ENCODE measurements around the gene ELAVL3. TPM values are rescaled to one million over a fixed set of nuclear protein-coding genes. Genes with fewer than 3 reads are reported as not detected.
"Not testable (repeated sequence)": the region's sequence is repeated elsewhere in the genome, so short reads cannot be mapped to it uniquely, and the experiment has no call there.

Gene ELAVL3

GRCh38 chr19:11410682-11411081 is 70.2 kb downstream of the ELAVL3 start:
- Histone ChIP-seq H3K4me3 (ENCODE audit: low read length) (no peak overlapping the region), H3K4me2 (ENCODE audit: low read length) (no peak overlapping the region), H3K9me3 (replicated peaks; ENCODE audit: low read length) (no peaks in the 10 kb centered on the region), H3K9ac (ENCODE audit: low read depth, low read length) (no peak overlapping the region), H3K36me3 (ENCODE audit: insufficient read depth, low read length) (no peaks in the 10 kb centered on the region), H3K27me3 (ENCODE audit: control insufficient read depth, insufficient read depth, low read length) (no peaks in the 10 kb centered on the region), H3K4me1 (ENCODE audit: control insufficient read depth, insufficient read depth, low read length) (no peaks in the 10 kb centered on the region)

- H3K4me1 ChIP-seq (ENCODE audit: control insufficient read depth, insufficient read depth, low read length): no peaks in the 10 kb centered on the region
- no peaks in the 10 kb centered on the region for H3K27me3 ChIP-seq (ENCODE audit: control insufficient read depth, insufficient read depth, low read length)
- H3K9ac ChIP-seq (ENCODE audit: low read depth, low read length): no peak overlapping the region
- H3K4me3 ChIP-seq (ENCODE audit: low read length): no peak overlapping the region
- no peak overlapping the region for H3K4me2 ChIP-seq (ENCODE audit: low read length)
- H3K9me3 ChIP-seq (replicated peaks; ENCODE audit: low read length): no peaks in the 10 kb centered on the region
- H3K36me3 ChIP-seq (ENCODE audit: insufficient read depth, low read length): no peaks in the 10 kb centered on the region
These were observed 72.3 kb downstream of the ELAVL3 start for GRCh38 chr19:11408591-11408990.

- not testable (repeated sequence) for H3K4me1 ChIP-seq (ENCODE audit: control insufficient read depth, insufficient read depth, low read length); H3K9me3 ChIP-seq (replicated peaks; ENCODE audit: low read length); H3K4me3 ChIP-seq (ENCODE audit: low read length); H3K4me2 ChIP-seq (ENCODE audit: low read length); H3K9ac ChIP-seq (ENCODE audit: low read depth, low read length); H3K36me3 ChIP-seq (ENCODE audit: insufficient read depth, low read length); H3K27me3 ChIP-seq (ENCODE audit: control insufficient read depth, insufficient read depth, low read length)
These were observed 74.1 kb downstream of the ELAVL3 start for GRCh38 chr19:11406703-11407236.

GRCh38 chr19:11405846-11406643 is 74.8 kb downstream of the ELAVL3 start:
- Histone ChIP-seq H3K9me3 (replicated peaks; ENCODE audit: low read length) (no peaks in the 10 kb centered on the region), H3K36me3 (ENCODE audit: insufficient read depth, low read length) (no peaks in the 10 kb centered on the region), H3K9ac (ENCODE audit: low read depth, low read length) (no peak overlapping the region), H3K4me1 (ENCODE audit: control insufficient read depth, insufficient read depth, low read length) (no peaks in the 10 kb centered on the region), H3K27me3 (ENCODE audit: control insufficient read depth, insufficient read depth, low read length) (no peaks in the 10 kb centered on the region), H3K4me2 (ENCODE audit: low read length) (no peak overlapping the region), H3K4me3 (ENCODE audit: low read length) (no peak overlapping the region)

- Histone ChIP-seq H3K27me3 (ENCODE audit: control insufficient read depth, insufficient read depth, low read length) (no peaks in the 10 kb centered on the region), H3K4me1 (ENCODE audit: control insufficient read depth, insufficient read depth, low read length) (no peaks in the 10 kb centered on the region), H3K36me3 (ENCODE audit: insufficient read depth, low read length) (no peaks in the 10 kb centered on the region), H3K9me3 (replicated peaks; ENCODE audit: low read length) (no peaks in the 10 kb centered on the region), H3K4me2 (ENCODE audit: low read length) (no peak overlapping the region), H3K9ac (ENCODE audit: low read depth, low read length) (no peak overlapping the region), H3K4me3 (ENCODE audit: low read length) (no peak overlapping the region)
These were observed 76.1 kb downstream of the ELAVL3 start for GRCh38 chr19:11404588-11405222.

GRCh38 chr19:11401808-11402543 is 78.9 kb downstream of the ELAVL3 start:
- H3K9me3 ChIP-seq (replicated peaks; ENCODE audit: low read length): no peaks in the 10 kb centered on the region
- no peak overlapping the region for H3K4me3 ChIP-seq (ENCODE audit: low read length)
- H3K4me2 ChIP-seq (ENCODE audit: low read length): no peak overlapping the region
- no peaks in the 10 kb centered on the region for H3K4me1 ChIP-seq (ENCODE audit: control insufficient read depth, insufficient read depth, low read length)
- no peak overlapping the region for H3K9ac ChIP-seq (ENCODE audit: low read depth, low read length)
- H3K27me3 ChIP-seq (ENCODE audit: control insufficient read depth, insufficient read depth, low read length): no peaks in the 10 kb centered on the region
- no peaks in the 10 kb centered on the region for H3K36me3 ChIP-seq (ENCODE audit: insufficient read depth, low read length)

Small RNA genes within 50 kb of the gene (small RNA-seq; reads per million reads assigned to genes)
- gene MIR7974 (not detected), gene RF00019 (not detected), gene RN7SL833P (not detected)

Measured in skeletal muscle satellite cell (primary cell).